GM21825 (cell line): ENCODE measurements around the gene MMP24OS.
"Not testable (repeated sequence)": the region's sequence is repeated elsewhere in the genome, so short reads cannot be mapped to it uniquely, and the experiment has no call there.

Experiments used
- ATAC-seq: cut with Tn5 transposase; IDR thresholded peaks from one replicate; pipeline ENCODE4 v1.9.1; 2021; ENCODE audit warnings: mild to moderate bottlenecking, moderate library complexity; ENCODE audit not compliant: unreplicated experiment

The MMP24OS gene

GRCh38 chr20:35252598-35252997 lies 25.3 kb downstream of the MMP24OS start:
- not testable (repeated sequence) for ATAC-seq

- peak; percentile 83 for ATAC-seq
Observed at GRCh38 chr20:35252037-35252461, 25.9 kb downstream of the MMP24OS start.

GRCh38 chr20:35251613-35251940 lies 26.3 kb downstream of the MMP24OS start:
- ATAC-seq = no peak

GRCh38 chr20:35248641-35249475 lies 29.1 kb downstream of the MMP24OS start:
- ATAC-seq = no peak

GRCh38 chr20:35246723-35247122 lies 31.2 kb downstream of the MMP24OS start:
- ATAC-seq = no peak

- ATAC-seq = no peak
Observed at GRCh38 chr20:35243986-35244385, 33.9 kb downstream of the MMP24OS start.

GRCh38 chr20:35243317-35243716 lies 34.6 kb downstream of the MMP24OS start:
- ATAC-seq = no peak

- no peak for ATAC-seq
Observed at GRCh38 chr20:35240811-35241293, 37.1 kb downstream of the MMP24OS start.

GRCh38 chr20:35240083-35240810 lies 37.7 kb downstream of the MMP24OS start:
- no peak for ATAC-seq

- no peak for ATAC-seq
Observed at GRCh38 chr20:35238735-35239134, 39.2 kb downstream of the MMP24OS start.

- no peak for ATAC-seq
Observed at GRCh38 chr20:35238170-35238569, 39.8 kb downstream of the MMP24OS start.

- ATAC-seq = no peak
Observed at GRCh38 chr20:35237486-35237885, 40.4 kb downstream of the MMP24OS start.

- ATAC-seq = no peak
Observed at GRCh38 chr20:35235881-35236280, 42.0 kb downstream of the MMP24OS start.

- no peak for ATAC-seq
Observed at GRCh38 chr20:35232575-35232974, 45.3 kb downstream of the MMP24OS start.

GRCh38 chr20:35226884-35227681 lies 50.8 kb downstream of the MMP24OS start:
- ATAC-seq = no peak
